A673 (cell line): ENCODE data around the gene TAS2R40.

Source experiments
- EZH2 ChIP-seq: fragments of 200-600 bp; sonication (generic); IDR thresholded peaks from 2 replicates; pipeline ENCODE4 v1.6.1; 2017; ENCODE audit warnings: borderline replicate concordance, low read depth, mild to moderate bottlenecking, mixed read lengths, antibody characterized with exemption, low read length; ENCODE audit not compliant: poor library complexity, severe bottlenecking
- TF ChIP-seq, protein P1 (sequence below): fragments of 300-800, 200-600 bp; sonication (generic); conservative IDR thresholded peaks from 2 replicates; pipeline ENCODE4 v1.5.1; 2017; ENCODE audit warnings: low read depth, mild to moderate bottlenecking, antibody characterized with exemption, low read length, moderate library complexity, mixed read lengths

- TF ChIP-seq, protein P1, sequence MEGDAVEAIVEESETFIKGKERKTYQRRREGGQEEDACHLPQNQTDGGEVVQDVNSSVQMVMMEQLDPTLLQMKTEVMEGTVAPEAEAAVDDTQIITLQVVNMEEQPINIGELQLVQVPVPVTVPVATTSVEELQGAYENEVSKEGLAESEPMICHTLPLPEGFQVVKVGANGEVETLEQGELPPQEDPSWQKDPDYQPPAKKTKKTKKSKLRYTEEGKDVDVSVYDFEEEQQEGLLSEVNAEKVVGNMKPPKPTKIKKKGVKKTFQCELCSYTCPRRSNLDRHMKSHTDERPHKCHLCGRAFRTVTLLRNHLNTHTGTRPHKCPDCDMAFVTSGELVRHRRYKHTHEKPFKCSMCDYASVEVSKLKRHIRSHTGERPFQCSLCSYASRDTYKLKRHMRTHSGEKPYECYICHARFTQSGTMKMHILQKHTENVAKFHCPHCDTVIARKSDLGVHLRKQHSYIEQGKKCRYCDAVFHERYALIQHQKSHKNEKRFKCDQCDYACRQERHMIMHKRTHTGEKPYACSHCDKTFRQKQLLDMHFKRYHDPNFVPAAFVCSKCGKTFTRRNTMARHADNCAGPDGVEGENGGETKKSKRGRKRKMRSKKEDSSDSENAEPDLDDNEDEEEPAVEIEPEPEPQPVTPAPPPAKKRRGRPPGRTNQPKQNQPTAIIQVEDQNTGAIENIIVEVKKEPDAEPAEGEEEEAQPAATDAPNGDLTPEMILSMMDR = peak; percentile 100
- no peak for TF ChIP-seq EZH2
These were observed 6.8 kb upstream of the TAS2R40 start for GRCh38 chr7:143214789-143215679.
